ENCODE data around the gene CCDC50. TPM values are rescaled to one million over a fixed set of nuclear protein-coding genes. Genes with fewer than 3 reads are reported as not detected.

CCDC50 gene
- total and polyA plus RNA-seq, 2 experiments from 2014 or later = 31.6 to 49.6 TPM

DNA sequence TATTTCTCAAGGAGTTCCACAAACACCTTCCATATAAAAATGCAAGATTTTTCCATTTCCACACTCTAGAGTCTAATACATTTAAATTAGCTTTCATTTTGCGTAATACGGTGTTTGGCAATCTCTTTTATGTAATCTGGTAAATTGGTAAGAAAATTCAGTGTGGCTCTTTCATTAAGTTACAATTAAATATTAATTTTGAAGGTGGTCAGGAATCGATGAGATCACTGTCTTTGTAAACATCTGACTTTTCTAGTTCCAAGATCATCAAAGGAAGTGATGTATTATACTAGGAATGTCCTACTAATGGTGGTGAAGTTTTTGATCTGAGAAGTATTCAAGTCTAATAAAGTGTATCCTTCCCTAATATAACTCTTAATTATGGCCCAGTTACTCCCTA lies 2.2 kb downstream of the CCDC50 start:
- peaks cover 11% of the 10 kb centered on the region for H4K20me1 ChIP-seq (ENCODE audit: insufficient read depth, poor library complexity, severe bottlenecking)
- H3K27ac ChIP-seq = peak overlapping the region; percentile 98
- H3K9me3 ChIP-seq (ENCODE audit: low read depth) = no peaks in the 10 kb centered on the region
- WGBS (ENCODE audit: low lambda C conversion rate, missing lambda C conversion rate) = 88% methylated on average over 3 of the region's 3 CpGs
- TF ChIP-seq, protein P1, sequence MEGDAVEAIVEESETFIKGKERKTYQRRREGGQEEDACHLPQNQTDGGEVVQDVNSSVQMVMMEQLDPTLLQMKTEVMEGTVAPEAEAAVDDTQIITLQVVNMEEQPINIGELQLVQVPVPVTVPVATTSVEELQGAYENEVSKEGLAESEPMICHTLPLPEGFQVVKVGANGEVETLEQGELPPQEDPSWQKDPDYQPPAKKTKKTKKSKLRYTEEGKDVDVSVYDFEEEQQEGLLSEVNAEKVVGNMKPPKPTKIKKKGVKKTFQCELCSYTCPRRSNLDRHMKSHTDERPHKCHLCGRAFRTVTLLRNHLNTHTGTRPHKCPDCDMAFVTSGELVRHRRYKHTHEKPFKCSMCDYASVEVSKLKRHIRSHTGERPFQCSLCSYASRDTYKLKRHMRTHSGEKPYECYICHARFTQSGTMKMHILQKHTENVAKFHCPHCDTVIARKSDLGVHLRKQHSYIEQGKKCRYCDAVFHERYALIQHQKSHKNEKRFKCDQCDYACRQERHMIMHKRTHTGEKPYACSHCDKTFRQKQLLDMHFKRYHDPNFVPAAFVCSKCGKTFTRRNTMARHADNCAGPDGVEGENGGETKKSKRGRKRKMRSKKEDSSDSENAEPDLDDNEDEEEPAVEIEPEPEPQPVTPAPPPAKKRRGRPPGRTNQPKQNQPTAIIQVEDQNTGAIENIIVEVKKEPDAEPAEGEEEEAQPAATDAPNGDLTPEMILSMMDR (IDR thresholded peaks at IDR 0.05; ENCODE audit: poor library complexity) = no peak
- TF ChIP-seq EZH2 (IDR thresholded peaks at IDR 0.05; ENCODE audit: borderline replicate concordance) = no peak
- TF ChIP-seq EZH2phosphoT487 (IDR thresholded peaks at IDR 0.05; ENCODE audit: low read depth, severe bottlenecking, unreplicated experiment) = no peak
- no peaks in the 10 kb centered on the region for H3K27me3 ChIP-seq
- no peaks in the 10 kb centered on the region for H3K9me2 ChIP-seq (replicated peaks; ENCODE audit: insufficient read depth)
- DNase-seq (ENCODE audit: low spot score) = no peak
- H2AFZ ChIP-seq = no peak overlapping the region
- H3K4me1 ChIP-seq (ENCODE audit: insufficient read depth) = peaks cover 13% of the 10 kb centered on the region
- H3K4me3 ChIP-seq = peak overlapping the region; percentile 83
- peak overlapping the region; percentile 77 for H3K4me2 ChIP-seq
- H3K36me3 ChIP-seq (replicated peaks; ENCODE audit: insufficient read depth, low read depth) = no peaks in the 10 kb centered on the region
- peaks cover 63% of the 10 kb centered on the region for H3K79me2 ChIP-seq

GRCh38 chr3:191333298-191333880 lies 4.2 kb downstream of the CCDC50 start:
- H3K4me2 ChIP-seq = no peak overlapping the region
- no peak overlapping the region for H3K27ac ChIP-seq

GRCh38 chr3:191334346-191334893 lies 5.2 kb downstream of the CCDC50 start:
- Histone ChIP-seq H3K27ac (no peak overlapping the region), H3K4me2 (no peak overlapping the region), H2AFZ (no peak overlapping the region), H3K79me2 (peaks cover 90% of the 10 kb centered on the region), H3K27me3 (no peaks in the 10 kb centered on the region), H4K20me1 (ENCODE audit: insufficient read depth, poor library complexity, severe bottlenecking) (peaks cover 23% of the 10 kb centered on the region), H3K4me3 (no peak overlapping the region), H3K4me1 (ENCODE audit: insufficient read depth) (peaks cover 16% of the 10 kb centered on the region), H3K9me2 (replicated peaks; ENCODE audit: insufficient read depth) (no peaks in the 10 kb centered on the region), H3K36me3 (replicated peaks; ENCODE audit: insufficient read depth, low read depth) (no peaks in the 10 kb centered on the region), H3K9me3 (ENCODE audit: low read depth) (no peaks in the 10 kb centered on the region)
- no peak for TF ChIP-seq EZH2phosphoT487 (IDR thresholded peaks at IDR 0.05; ENCODE audit: low read depth, severe bottlenecking, unreplicated experiment)
- TF ChIP-seq, protein P1 (IDR thresholded peaks at IDR 0.05; ENCODE audit: poor library complexity) = no peak
- TF ChIP-seq EZH2 (IDR thresholded peaks at IDR 0.05; ENCODE audit: borderline replicate concordance) = no peak
- WGBS (ENCODE audit: low lambda C conversion rate, missing lambda C conversion rate) = 91% methylated on average over 4 of the region's 4 CpGs
- DNase-seq (ENCODE audit: low spot score) = no peak

More at GRCh38 chr3:191333298-191333880, 4.2 kb downstream of the CCDC50 start:
- peaks cover 13% of the 10 kb centered on the region for H3K4me1 ChIP-seq (ENCODE audit: insufficient read depth)
- TF ChIP-seq EZH2 (IDR thresholded peaks at IDR 0.05; ENCODE audit: borderline replicate concordance) (no peak), EZH2phosphoT487 (IDR thresholded peaks at IDR 0.05; ENCODE audit: low read depth, severe bottlenecking, unreplicated experiment) (no peak)
- TF ChIP-seq, protein P1 (IDR thresholded peaks at IDR 0.05; ENCODE audit: poor library complexity) = no peak
- WGBS (ENCODE audit: low lambda C conversion rate, missing lambda C conversion rate) = 94% methylated on average over 3 of the region's 3 CpGs
- no peaks in the 10 kb centered on the region for H3K9me2 ChIP-seq (replicated peaks; ENCODE audit: insufficient read depth)
- no peak overlapping the region for H2AFZ ChIP-seq
- DNase-seq (ENCODE audit: low spot score) = no peak
- H4K20me1 ChIP-seq (ENCODE audit: insufficient read depth, poor library complexity, severe bottlenecking) = peaks cover 15% of the 10 kb centered on the region
- H3K4me3 ChIP-seq = no peak overlapping the region
- peaks cover 81% of the 10 kb centered on the region for H3K79me2 ChIP-seq
- no peaks in the 10 kb centered on the region for H3K36me3 ChIP-seq (replicated peaks; ENCODE audit: insufficient read depth, low read depth)
- no peaks in the 10 kb centered on the region for H3K27me3 ChIP-seq
- no peaks in the 10 kb centered on the region for H3K9me3 ChIP-seq (ENCODE audit: low read depth)

Measured in hepatocyte (in vitro differentiated cells).